ENCODE measurements around the gene CCDC86. TPM values are rescaled to one million over a fixed set of nuclear protein-coding genes. Genes with fewer than 3 reads are reported as not detected.

The CCDC86 gene
- total RNA-seq, 1 experiment from 2014 or later, result 55.9 TPM

- H3K27ac Mint-ChIP-seq (ENCODE audit: unreplicated experiment), result no peak overlapping the region
- H3K4me1 Mint-ChIP-seq (ENCODE audit: low read depth, unreplicated experiment), result peaks cover 9% of the 10 kb centered on the region
- intact Hi-C loops (cut with micrococcal nuclease; ENCODE audit: unreplicated experiment), result no loop called here
- no TSS peak for BruUV-seq (replicated peaks)
- Histone ChIP-seq H3K36me3 (ENCODE audit: control insufficient read depth, insufficient read depth, low read length) (peaks cover 4% of the 10 kb centered on the region), H3K27me3 (replicated peaks; ENCODE audit: control insufficient read depth, insufficient read depth, low read length) (no peaks in the 10 kb centered on the region), H3K4me1 (peaks cover 20% of the 10 kb centered on the region), H3K4me3 (ENCODE audit: low read depth, low read length) (no peak overlapping the region), H3K9me3 (no peaks in the 10 kb centered on the region)
- no peaks in the 10 kb centered on the region for H3K9me3 Mint-ChIP-seq (ENCODE audit: unreplicated experiment)
- POLR2A ChIA-PET, result interaction anchor here (0.5 kb wide), 1 partner anchor 23 kb away, joined by 3 read pairs; no protein-coding TSS in a partner anchor
- H3K36me3 Mint-ChIP-seq (ENCODE audit: insufficient read depth, unreplicated experiment), result peaks cover 18% of the 10 kb centered on the region
- no peak overlapping the region for H3K4me3 Mint-ChIP-seq (ENCODE audit: unreplicated experiment)
- DNase-seq, result no peak
- CTCF ChIA-PET, result interaction anchor here (1.2 kb wide), 1 partner anchor 32 kb away, joined by 5 read pairs; no protein-coding TSS in a partner anchor
- no peaks in the 10 kb centered on the region for H3K27me3 Mint-ChIP-seq (ENCODE audit: insufficient read depth, unreplicated experiment)
- TF ChIP-seq CTCF (IDR thresholded peaks at IDR 0.05; ENCODE audit: insufficient read depth in 1 of 2, low read depth in 1 of 2, low read length in 1 of 2, severe bottlenecking in 1 of 2, unreplicated experiment in 1 of 2), result no peak
Observed at GRCh38 chr11:60854847-60855725, 13.2 kb downstream of the CCDC86 start.

GRCh38 chr11:60855726-60856633, 14.1 kb downstream of the CCDC86 start, which contains the start of gene PTGDR2:
PTGDR2 (minus strand) TSS chr11:60855950; CDS start chr11:60853722, 2,228 bp downstream.
- H3K4me1 Mint-ChIP-seq (ENCODE audit: low read depth, unreplicated experiment), result peaks cover 9% of the 10 kb centered on the region
- peak in 1 of 2 experiments; percentile 17 for DNase-seq
- POLR2A ChIA-PET, result interaction anchor here (0.5 kb wide), 1 partner anchor 22 kb away, joined by 3 read pairs; no protein-coding TSS in a partner anchor
- no peak for TF ChIP-seq CTCF (IDR thresholded peaks at IDR 0.05; ENCODE audit: insufficient read depth in 1 of 2, low read depth in 1 of 2, low read length in 1 of 2, severe bottlenecking in 1 of 2, unreplicated experiment in 1 of 2)
- no TSS peak for BruUV-seq (replicated peaks)
- H3K36me3 Mint-ChIP-seq (ENCODE audit: insufficient read depth, unreplicated experiment), result peaks cover 12% of the 10 kb centered on the region
- CTCF ChIA-PET, result interaction anchor here (1.2 kb wide), 1 partner anchor 31 kb away, joined by 5 read pairs; no protein-coding TSS in a partner anchor
- H3K27me3 Mint-ChIP-seq (ENCODE audit: insufficient read depth, unreplicated experiment), result no peaks in the 10 kb centered on the region
- H3K27ac Mint-ChIP-seq (ENCODE audit: unreplicated experiment), result no peak within 1 kb of the TSS
- intact Hi-C loops (cut with micrococcal nuclease; ENCODE audit: unreplicated experiment), result no loop called here
- no peak within 1 kb of the TSS for H3K4me3 ChIP-seq (ENCODE audit: low read depth, low read length)
- H3K9me3 ChIP-seq, result no peaks in the 10 kb centered on the region
- peaks cover 20% of the 10 kb centered on the region for H3K4me1 ChIP-seq
- H3K36me3 ChIP-seq (ENCODE audit: control insufficient read depth, insufficient read depth, low read length), result peaks cover 1% of the 10 kb centered on the region; the same call in 1 of the 2 replicates
- no peaks in the 10 kb centered on the region for H3K27me3 ChIP-seq (replicated peaks; ENCODE audit: control insufficient read depth, insufficient read depth, low read length)
- no peak within 1 kb of the TSS for H3K4me3 Mint-ChIP-seq (ENCODE audit: unreplicated experiment)
- no peaks in the 10 kb centered on the region for H3K9me3 Mint-ChIP-seq (ENCODE audit: unreplicated experiment)

Measured in Caco-2 (cell line).